KMS-11 (cell line): Measurements from ENCODE around the gene CCDC148.

Experiments
- H2AFZ ChIP-seq: fragments of 200-600 bp; sonication (generic); 2 replicates; pipeline ENCODE4 v1.6.1; 2016; ENCODE audit warnings: antibody characterized with exemption, mixed run types, low read depth
- H3K27ac ChIP-seq: fragments of 200-600 bp; sonication (generic); 2 replicates; pipeline ENCODE4 v1.6.1; 2016; ENCODE audit warnings: mild to moderate bottlenecking, mixed run types
- H3K27me3 ChIP-seq: fragments of 200-600 bp; sonication (generic); 2 replicates; pipeline ENCODE4 v1.6.1; 2017; ENCODE audit warnings: mild to moderate bottlenecking, low read depth, mixed run types, moderate library complexity; ENCODE audit not compliant: insufficient read depth
- H3K36me3 ChIP-seq: fragments of 200-600 bp; sonication (generic); 2 replicates; pipeline ENCODE4 v1.6.1; 2017; ENCODE audit warnings: mild to moderate bottlenecking, mixed run types; ENCODE audit not compliant: insufficient read depth
- H3K4me1 ChIP-seq: fragments of 200-600 bp; sonication (generic); 2 replicates; pipeline ENCODE4 v1.6.1; 2016; ENCODE audit warnings: mild to moderate bottlenecking, low read depth, mixed run types; ENCODE audit not compliant: poor library complexity, severe bottlenecking
- H3K4me2 ChIP-seq: fragments of 200-600 bp; sonication (generic); 2 replicates; pipeline ENCODE4 v1.7.0; 2016; ENCODE audit warnings: mild to moderate bottlenecking, mixed run types
- H3K4me3 ChIP-seq: fragments of 200-600 bp; sonication (generic); IDR thresholded peaks from 2 replicates; pipeline ENCODE4 v1.6.1; 2017; ENCODE audit warnings: low read depth, low read length, mixed read lengths; ENCODE audit not compliant: insufficient read depth
- H3K79me2 ChIP-seq: fragments of 200-600 bp; sonication (generic); 2 replicates; pipeline ENCODE4 v1.6.1; 2016; ENCODE audit warnings: low read depth, mixed run types; ENCODE audit not compliant: insufficient read depth
- H3K9ac ChIP-seq: fragments of 200-600 bp; sonication (generic); 2 replicates; pipeline ENCODE4 v1.6.1; 2016; ENCODE audit warnings: mild to moderate bottlenecking, mixed run types
- H4K20me1 ChIP-seq: fragments of 200-600 bp; sonication (generic); 2 replicates; pipeline ENCODE4 v1.6.1; 2016; ENCODE audit warnings: mild to moderate bottlenecking, mixed run types; ENCODE audit not compliant: insufficient read depth
- TF ChIP-seq, protein P1 (sequence below): fragments of 200-600 bp; sonication (generic); conservative IDR thresholded peaks from 2 replicates; pipeline ENCODE4 v1.6.1; 2017; ENCODE audit warnings: low read depth, mild to moderate bottlenecking, antibody characterized with exemption, low read length, moderate library complexity, mixed read lengths

Gene CCDC148

GRCh38 chr2:158464426-158465281 is 8.1 kb upstream of the CCDC148 start:
- H3K4me3 ChIP-seq = no peak overlapping the region
- H2AFZ ChIP-seq = no peak overlapping the region
- no peaks in the 10 kb centered on the region for H3K27me3 ChIP-seq
- H4K20me1 ChIP-seq = peaks cover 42% of the 10 kb centered on the region
- H3K79me2 ChIP-seq = peaks cover 86% of the 10 kb centered on the region
- TF ChIP-seq, protein P1, sequence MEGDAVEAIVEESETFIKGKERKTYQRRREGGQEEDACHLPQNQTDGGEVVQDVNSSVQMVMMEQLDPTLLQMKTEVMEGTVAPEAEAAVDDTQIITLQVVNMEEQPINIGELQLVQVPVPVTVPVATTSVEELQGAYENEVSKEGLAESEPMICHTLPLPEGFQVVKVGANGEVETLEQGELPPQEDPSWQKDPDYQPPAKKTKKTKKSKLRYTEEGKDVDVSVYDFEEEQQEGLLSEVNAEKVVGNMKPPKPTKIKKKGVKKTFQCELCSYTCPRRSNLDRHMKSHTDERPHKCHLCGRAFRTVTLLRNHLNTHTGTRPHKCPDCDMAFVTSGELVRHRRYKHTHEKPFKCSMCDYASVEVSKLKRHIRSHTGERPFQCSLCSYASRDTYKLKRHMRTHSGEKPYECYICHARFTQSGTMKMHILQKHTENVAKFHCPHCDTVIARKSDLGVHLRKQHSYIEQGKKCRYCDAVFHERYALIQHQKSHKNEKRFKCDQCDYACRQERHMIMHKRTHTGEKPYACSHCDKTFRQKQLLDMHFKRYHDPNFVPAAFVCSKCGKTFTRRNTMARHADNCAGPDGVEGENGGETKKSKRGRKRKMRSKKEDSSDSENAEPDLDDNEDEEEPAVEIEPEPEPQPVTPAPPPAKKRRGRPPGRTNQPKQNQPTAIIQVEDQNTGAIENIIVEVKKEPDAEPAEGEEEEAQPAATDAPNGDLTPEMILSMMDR = peak; percentile 86
- H3K4me1 ChIP-seq = peaks cover 47% of the 10 kb centered on the region
- H3K9ac ChIP-seq = no peak overlapping the region
- no peaks in the 10 kb centered on the region for H3K36me3 ChIP-seq
- no peak overlapping the region for H3K4me2 ChIP-seq
- no peak overlapping the region for H3K27ac ChIP-seq

DNA sequence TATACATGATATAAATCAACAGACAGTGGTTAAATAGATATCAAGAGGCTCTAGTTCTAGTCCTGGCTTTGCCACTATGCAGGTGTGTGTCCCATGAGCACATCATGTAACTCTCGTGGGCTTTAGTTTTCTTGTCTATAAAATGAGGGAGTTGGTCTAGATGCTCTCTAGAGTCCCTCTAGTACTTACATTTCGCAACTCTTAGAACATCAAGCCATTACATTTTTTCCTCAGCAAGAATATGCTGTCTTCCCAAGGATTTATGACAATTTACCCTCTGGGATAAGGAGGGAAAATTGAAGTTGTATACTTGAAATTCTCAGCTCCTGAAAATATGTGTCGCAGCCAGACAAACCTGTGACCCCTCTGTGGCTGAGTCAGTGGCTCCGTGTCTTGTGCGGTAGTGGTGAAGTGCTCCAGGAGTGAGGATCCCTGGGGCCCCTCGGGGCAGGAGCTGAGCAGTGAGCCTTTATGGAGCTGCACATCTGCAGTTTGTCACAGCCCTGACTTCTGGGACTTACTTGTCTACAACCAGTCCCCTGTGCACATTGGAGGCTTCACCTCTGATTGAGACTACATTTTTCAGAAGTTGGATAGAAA is 7.0 kb upstream of the CCDC148 start:
- Histone ChIP-seq H3K79me2 (peaks cover 96% of the 10 kb centered on the region), H3K4me1 (peaks cover 58% of the 10 kb centered on the region), H3K4me3 (no peak overlapping the region)

GRCh38 chr2:158460632-158461297 is 4.2 kb upstream of the CCDC148 start:
- no peak overlapping the region for H2AFZ ChIP-seq
- peaks cover 55% of the 10 kb centered on the region for H4K20me1 ChIP-seq
- no peaks in the 10 kb centered on the region for H3K27me3 ChIP-seq
- no peak overlapping the region for H3K27ac ChIP-seq
- no peak overlapping the region for H3K4me3 ChIP-seq
- TF ChIP-seq, protein P1 = no peak; the same call in 1 of the 2 replicates
- H3K79me2 ChIP-seq = peaks cover 84% of the 10 kb centered on the region
- H3K4me1 ChIP-seq = peaks cover 63% of the 10 kb centered on the region
- H3K9ac ChIP-seq = no peak overlapping the region
- peak overlapping the region; percentile 86 for H3K4me2 ChIP-seq
- H3K36me3 ChIP-seq = no peaks in the 10 kb centered on the region

More for the DNA sequence above, 7.0 kb upstream of the CCDC148 start:
- Histone ChIP-seq H3K4me2 (no peak overlapping the region), H3K27ac (no peak overlapping the region), H2AFZ (no peak overlapping the region), H4K20me1 (peaks cover 53% of the 10 kb centered on the region), H3K9ac (no peak overlapping the region), H3K36me3 (no peaks in the 10 kb centered on the region), H3K27me3 (no peaks in the 10 kb centered on the region)
- TF ChIP-seq, protein P1 = no peak

DNA sequence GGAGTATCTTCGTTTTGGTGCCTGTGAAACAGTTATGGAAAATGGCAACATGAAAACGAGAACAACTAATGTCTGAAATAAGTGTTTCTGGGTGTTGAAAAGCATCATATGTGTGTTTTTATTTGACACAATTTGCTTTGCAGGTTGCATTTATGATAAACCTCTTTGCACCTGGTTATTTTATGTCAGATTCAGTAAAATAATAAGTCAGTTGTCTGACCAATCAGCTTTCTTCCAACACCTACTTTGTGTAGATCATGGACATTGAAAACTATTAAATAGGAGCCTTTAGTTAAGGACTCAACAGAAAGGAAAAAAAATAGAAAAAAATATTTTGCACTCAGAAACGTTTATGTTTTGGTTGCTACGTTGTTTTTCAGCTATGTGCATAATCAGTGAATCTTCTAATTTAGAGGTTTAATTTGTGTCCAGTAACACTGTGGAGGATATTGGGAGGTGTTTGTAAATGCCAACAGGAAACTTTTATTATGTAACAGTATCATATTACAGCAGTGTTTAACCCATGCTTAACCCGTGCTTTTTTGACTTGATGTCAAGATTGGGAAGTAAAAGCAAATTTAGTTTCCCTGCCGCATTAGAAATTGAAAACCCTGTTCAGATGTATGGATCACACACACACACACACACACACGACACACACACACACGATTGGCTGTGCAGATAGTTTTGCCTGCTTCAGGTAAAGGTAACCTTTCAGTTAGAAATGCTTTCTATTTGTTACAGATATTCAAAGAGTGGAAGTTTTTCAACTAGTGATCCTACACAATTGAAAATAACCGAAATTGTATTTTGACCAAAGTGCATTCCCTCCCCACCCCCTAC is 2.8 kb upstream of the CCDC148 start:
- H3K27me3 ChIP-seq = no peaks in the 10 kb centered on the region
- H4K20me1 ChIP-seq = peaks cover 45% of the 10 kb centered on the region
- H3K27ac ChIP-seq = no peak overlapping the region
- TF ChIP-seq, protein P1 = no peak
- H3K4me3 ChIP-seq = no peak overlapping the region
- H3K9ac ChIP-seq = no peak overlapping the region
- peaks cover 62% of the 10 kb centered on the region for H3K4me1 ChIP-seq
- H3K4me2 ChIP-seq = peak overlapping the region; percentile 86
- H2AFZ ChIP-seq = no peak overlapping the region
- H3K79me2 ChIP-seq = peaks cover 71% of the 10 kb centered on the region
- no peaks in the 10 kb centered on the region for H3K36me3 ChIP-seq
